Frontal cortex (tissue), 4 donors: ENCODE data around the gene NUP54. TPM values are rescaled to one million over a fixed set of nuclear protein-coding genes. Genes with fewer than 3 reads are reported as not detected.
A peak's percentile ranks its signal among the peaks of the same experiment; 100 is the strongest.

Experiments
- DNase-seq, 2 donors: peaks; one replicate each; pipeline ENCODE4 v3.0.0; 2012; ENCODE audit warnings: low spot score in 2 of 2
- FAIRE-seq: peaks from 2 replicates; lab custom pipeline; 2012; peaks lifted over from hg19 to GRCh38; lab: Jason Lieb, UNC
- total RNA-seq: library from RNA; depleted of rRNA; stranded (reverse); fragments of >200 nt; gene quantifications from one replicate; pipeline ENCODE4 v1.2.3, GENCODE V29; 2014
- donor health status: control.
- donor health status: control.
- donor health status: control.

NUP54 gene
- total RNA-seq, 1 donor from 2014 or later, result 128 TPM

DNA sequence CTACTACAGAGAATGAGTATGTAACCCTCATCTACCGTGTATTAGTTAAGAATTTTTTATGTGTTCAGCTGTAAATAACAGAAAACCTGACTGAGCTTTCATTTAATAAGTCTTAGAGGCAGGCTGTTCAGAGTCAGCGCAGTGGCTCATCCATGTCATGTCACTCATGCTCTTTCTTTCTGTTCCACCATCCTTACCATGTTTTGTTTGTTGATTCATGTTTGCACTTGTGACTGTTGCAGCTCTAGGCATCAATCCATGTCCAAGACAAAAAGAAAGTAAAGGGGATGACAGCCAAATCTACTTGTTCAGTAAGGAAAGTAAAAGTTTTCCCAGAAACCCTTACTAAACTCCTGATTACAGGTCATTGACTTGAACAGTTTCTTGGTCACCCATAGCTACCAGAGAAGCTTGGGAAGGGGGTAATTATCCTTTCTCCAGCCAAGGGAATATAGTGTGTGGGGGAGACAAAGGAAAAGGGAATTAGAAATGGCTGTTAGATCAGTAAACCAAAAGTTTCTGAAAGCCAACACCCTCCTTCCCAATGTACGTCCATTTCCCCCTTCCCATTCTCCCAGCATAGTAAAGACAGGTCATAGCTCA lies 64.7 kb downstream of the NUP54 start:
- no peak for FAIRE-seq
- no peak for DNase-seq

DNA sequence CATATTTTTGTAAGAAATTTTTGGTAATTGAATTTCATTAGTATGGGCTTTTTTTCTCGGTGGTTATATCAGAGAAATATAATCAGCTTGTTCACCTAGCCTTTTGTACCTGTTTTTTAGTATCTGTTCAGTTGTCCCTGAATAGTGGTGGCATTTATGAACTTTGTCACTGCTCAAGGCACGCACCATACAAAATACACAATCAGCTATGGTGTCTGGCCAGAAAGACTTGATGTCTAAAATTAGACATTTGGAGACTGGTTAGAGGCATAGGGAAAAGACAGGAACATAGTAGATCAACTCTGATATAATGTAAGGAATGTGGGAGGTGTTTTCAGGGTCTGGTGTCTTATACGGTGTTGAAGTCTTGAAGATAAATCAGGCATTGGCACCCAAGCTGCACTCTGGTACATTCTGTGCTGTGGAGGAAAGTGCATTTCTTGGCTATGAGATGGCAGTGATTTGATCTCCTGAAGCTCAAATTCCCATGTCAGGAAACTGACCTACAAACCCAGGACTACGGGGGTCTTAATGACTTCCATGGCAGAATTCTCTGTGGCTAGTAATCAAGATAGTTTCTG lies 70.1 kb downstream of the NUP54 start:
- DNase-seq (no peak), FAIRE-seq (no peak)

DNA sequence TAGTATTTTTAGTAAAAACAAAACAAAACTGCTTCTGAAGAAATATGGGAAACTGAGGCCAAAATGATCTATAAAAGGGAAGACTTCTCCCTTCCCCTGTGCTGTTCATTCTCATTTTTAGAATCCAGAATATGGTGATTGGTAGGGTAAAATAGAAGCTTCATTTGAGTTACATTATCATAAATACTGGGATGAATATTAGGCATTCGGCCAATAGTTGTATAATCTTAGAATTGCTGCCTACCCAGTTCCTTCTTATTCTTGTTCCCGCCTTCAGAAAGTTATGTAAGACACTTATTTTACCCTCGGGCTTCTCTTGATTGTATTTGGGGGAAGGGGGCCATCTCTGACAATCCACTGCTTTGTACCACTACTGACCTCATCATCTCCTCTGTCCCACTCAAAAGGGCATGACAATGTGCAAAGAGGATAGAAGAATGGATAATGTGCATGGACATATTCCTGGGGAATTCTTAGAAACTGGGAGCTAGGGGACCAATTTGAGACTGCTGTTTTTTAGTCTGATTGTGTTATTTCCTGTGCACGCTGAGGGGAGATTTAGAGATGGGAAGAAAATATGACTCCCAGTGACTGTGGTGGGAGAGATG lies 73.1 kb downstream of the NUP54 start:
- DNase-seq (no peak), FAIRE-seq (no peak)

DNA sequence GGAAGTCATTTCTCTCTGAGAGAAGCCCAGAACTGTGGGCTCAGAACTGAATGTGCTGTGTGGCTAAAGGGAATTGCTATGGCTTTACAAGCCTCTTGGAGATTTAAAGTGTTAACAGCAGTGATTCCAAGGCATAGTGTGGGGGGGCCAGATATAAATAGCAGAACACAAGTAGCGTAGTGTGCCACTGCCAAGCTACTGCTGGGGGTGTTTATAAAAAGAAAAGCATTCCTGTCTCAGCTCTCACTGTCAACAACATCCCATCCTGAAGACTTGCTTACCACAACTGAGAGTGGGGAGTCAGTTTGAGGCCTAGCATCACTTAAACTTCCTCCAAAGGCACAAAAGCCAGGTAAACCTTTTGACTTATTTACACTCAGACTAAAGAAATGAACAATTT lies 73.7 kb downstream of the NUP54 start, which contains the start of gene ART3:
TSS of gene ART3 (plus strand) at position 242 of the 400 bp plus-strand sequence. CDS start 1,181 bp downstream, outside the sequence.
- FAIRE-seq, result no peak
- DNase-seq, result no peak

DNA sequence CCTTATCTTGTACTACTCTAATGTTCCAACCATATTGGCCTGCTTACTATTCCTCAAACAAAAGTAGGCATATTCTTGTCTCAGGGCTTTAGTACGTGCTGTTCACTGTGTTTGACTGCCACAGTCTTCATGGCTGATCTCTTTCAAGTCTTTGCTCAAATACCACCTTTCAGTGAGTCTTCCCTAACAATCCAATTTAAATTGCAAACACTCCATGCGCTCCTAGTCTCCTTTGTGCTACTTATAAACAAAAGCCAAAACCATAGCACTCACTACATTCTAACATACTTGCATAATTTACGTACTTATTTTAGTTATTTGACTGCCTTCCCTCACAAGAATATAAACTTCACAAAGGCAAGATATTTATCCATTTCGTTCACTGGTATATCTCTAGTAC lies 75.4 kb downstream of the NUP54 start:
- FAIRE-seq, result no peak
- DNase-seq, result no peak

DNA sequence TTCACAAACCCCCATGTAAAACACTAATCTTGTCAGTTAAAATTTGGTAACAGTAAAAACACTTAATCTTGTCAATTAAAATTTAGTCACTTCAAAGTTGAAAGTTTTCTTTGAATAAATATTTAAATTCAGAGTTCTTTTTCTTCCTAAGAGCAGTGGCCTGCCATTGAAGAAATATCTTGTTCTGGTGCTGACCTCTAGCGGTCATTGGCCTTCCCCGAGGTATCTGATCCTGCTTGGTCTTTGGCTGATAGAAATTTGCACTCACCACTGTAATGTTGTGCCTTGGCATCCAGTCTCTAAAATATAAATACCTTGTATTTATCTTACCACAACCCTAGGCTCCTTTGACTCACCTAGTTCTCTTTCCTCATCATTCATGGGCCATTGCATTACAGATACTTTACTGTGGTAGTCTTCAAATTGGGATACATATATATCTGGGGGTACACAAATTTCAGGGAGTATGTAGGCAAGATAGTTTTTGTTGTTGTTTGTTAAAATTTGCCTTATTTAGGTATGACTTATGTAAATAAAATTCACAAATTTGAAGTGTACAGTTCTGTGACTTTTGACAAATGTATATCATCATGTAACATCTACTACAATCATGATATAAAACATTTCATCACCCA lies 80.4 kb downstream of the NUP54 start:
- peak; percentile 94 for FAIRE-seq

DNA sequence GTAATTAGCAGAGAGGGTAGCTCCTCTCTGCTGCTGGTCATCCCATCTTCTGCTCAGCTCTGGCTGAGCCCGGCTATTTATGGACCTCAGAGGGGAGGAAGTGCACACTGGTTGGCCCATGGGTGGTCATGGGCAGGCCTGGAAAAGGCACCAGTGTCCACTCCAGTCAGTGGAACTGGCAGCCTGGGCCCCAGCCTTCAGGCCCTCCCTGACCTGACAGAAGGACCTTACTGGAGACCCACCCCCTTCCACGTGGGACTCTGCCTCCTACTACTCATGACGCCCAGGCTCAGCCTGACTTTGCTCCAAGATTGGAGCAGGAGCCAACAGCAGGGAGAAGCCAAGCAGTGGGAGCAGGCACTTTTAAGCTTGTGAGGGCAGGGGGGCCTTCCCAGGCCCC lies 81.7 kb downstream of the NUP54 start:
- no peak for DNase-seq
- FAIRE-seq, result no peak

More for the DNA sequence above, 80.4 kb downstream of the NUP54 start:
- peak; percentile 43 to 64 for DNase-seq

Other genes starting within 250 kb of the NUP54 start
- gene PPEF2, start 245.9 kb downstream of the NUP54 start, total RNA-seq, result under 0.01 TPM
- gene NAAA, start 207.4 kb downstream of the NUP54 start, total RNA-seq, result 16.7 TPM
- 39.5 TPM for gene SDAD1, start 157.5 kb downstream of the NUP54 start, total RNA-seq
- gene CXCL9, start 140.9 kb downstream of the NUP54 start, total RNA-seq, result not detected
- gene CXCL10, start 124.9 kb downstream of the NUP54 start, total RNA-seq, result not detected
- not detected for gene CXCL11, start 112.3 kb downstream of the NUP54 start, total RNA-seq
- gene ART3, start 73.7 kb downstream of the NUP54 start, total RNA-seq, result 2.9 TPM
- 263 TPM for gene SCARB2, start 65.4 kb upstream of the NUP54 start, total RNA-seq
- 4.1 TPM for gene FAM47E, start 103.3 kb upstream of the NUP54 start, total RNA-seq
- gene STBD1, start 158.3 kb upstream of the NUP54 start, total RNA-seq, result 0.41 TPM